Tibial nerve (tissue), 4 donors: ENCODE results near the gene KCNK10. TPM values are rescaled to one million over a fixed set of nuclear protein-coding genes. Genes with fewer than 3 reads are reported as not detected.

ENCODE experiments used
- DNase-seq, 2 donors: peaks; one replicate each; pipeline ENCODE4 v3.0.0-alpha.2; 2019; ENCODE audit warnings: low spot score in 2 of 2
- H3K27ac ChIP-seq, 4 donors: fragments of 200-600 bp; sonication (generic) in 3 of 4; one replicate each; pipeline ENCODE4 v1.5.1; 2017 to 2019; ENCODE audit warnings: mild to moderate bottlenecking in 1 of 4
- H3K27me3 ChIP-seq, 2 donors: fragments of 200-600 bp; sonication (generic) in 1 of 2; one replicate each; pipeline versions ENCODE4 v1.5.1 to v1.6.0; 2017 to 2019
- H3K36me3 ChIP-seq, 3 donors: fragments of 200-600 bp; sonication (generic); one replicate each; pipeline ENCODE4 v1.5.1; 2018 to 2019
- H3K4me1 ChIP-seq, 4 donors: fragments of 200-600 bp; sonication (generic) in 3 of 4; one replicate each; pipeline ENCODE4 v1.5.1; 2017 to 2019
- H3K4me3 ChIP-seq, 4 donors: fragments of 200-600 bp; sonication (generic) in 3 of 4; one replicate each; pipeline ENCODE4 v1.5.1; 2017 to 2019; ENCODE audit warnings: mild to moderate bottlenecking in 1 of 4, moderate library complexity in 1 of 4
- H3K9me3 ChIP-seq, 4 donors: fragments of 200-600 bp; sonication (generic) in 3 of 4; one replicate each; pipeline ENCODE4 v1.5.1; 2017 to 2019
- CTCF ChIP-seq, 5 experiments: fragments of 200-600 bp in 3 of 5; fragments of 450-650 bp in 2 of 5; sonication (generic) in 3 of 5; IDR thresholded peaks; one replicate each; pipeline ENCODE4 v1.5.1; 2016 to 2019; ENCODE audit warnings: antibody characterized with exemption in 5 of 5, mild to moderate bottlenecking in 3 of 5, moderate library complexity in 2 of 5
- EP300 ChIP-seq, 2 donors: sonication (generic); formaldehyde crosslinking; IDR thresholded peaks; one replicate each; pipeline ENCODE4 v1.6.1; 2017; ENCODE audit warnings: antibody characterized with exemption in 2 of 2, mild to moderate bottlenecking in 1 of 2
- POLR2A ChIP-seq, 2 donors: fragments of 450-650 bp; IDR thresholded peaks; one replicate each; pipeline ENCODE4 v1.6.1; 2017; ENCODE audit warnings: antibody characterized with exemption in 2 of 2, mild to moderate bottlenecking in 2 of 2, moderate library complexity in 2 of 2
- WGBS, 2 donors: methylation state at CpG; one replicate each; pipeline ENCODE4 v1.1.5; 2018; 5-methylcytosine and 5-hydroxymethylcytosine counted together
- total RNA-seq, 4 donors: library from RNA; depleted of rRNA; stranded (reverse); fragments of >200 nt; gene quantifications; one replicate each; pipeline ENCODE4 v1.1.0, GENCODE V29; 2016

KCNK10 gene
- total RNA-seq, 4 donors from 2014 or later = not detected

DNA sequence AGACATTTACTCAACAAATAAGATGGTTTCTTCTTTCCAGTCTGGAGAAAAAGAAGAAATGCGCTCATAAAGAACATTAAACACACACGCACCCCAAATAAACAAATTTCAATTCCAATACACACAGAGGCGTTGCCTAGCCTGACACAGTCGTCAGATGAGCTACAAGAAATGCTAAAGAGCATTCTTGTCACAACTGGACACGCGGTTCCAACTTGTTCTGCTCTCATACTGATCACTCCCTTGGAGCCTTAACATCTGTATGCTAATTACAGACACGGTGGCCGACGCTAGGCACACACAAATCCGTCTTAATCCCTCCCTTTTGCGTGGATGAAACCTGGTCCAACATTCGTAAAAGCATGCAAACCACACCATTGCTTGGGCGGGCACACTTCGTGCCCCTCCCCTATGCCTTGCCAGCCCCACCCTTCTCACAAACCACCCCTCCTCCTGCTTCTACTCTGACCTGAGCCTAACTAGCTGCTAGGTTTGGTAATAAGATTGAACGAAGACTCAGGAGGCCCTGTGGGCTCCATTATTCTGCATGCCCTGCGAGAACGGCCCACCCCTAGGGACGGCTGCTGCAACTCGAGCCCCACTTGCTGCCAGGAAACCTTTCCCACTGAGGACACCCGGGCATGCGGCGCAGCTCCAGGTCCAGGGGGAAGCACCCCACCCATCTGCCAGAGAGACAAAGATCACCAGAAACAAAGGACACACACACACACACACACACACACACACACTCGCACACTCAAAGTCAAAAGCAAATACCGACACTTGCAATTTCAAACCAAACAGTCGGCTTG, 1.2 kb downstream of the KCNK10 start:
- TF ChIP-seq CTCF (IDR thresholded peaks at IDR 0.05) (no peak), POLR2A (IDR thresholded peaks at IDR 0.05) (no peak)
- peaks cover 0 to 32% (median 1%) of the 10 kb centered on the region in 4 donors for H3K4me1 ChIP-seq
- peak overlapping the region in 1 of 4 donors; percentile 44 for H3K4me3 ChIP-seq
- DNase-seq = no peak
- peaks cover 0 to 57% of the 10 kb centered on the region in 2 donors for H3K27me3 ChIP-seq
- H3K9me3 ChIP-seq = no peaks in the 10 kb centered on the region
- H3K27ac ChIP-seq = no peak overlapping the region
- H3K36me3 ChIP-seq = no peaks in the 10 kb centered on the region
- 20 to 22% methylated on average over 24 to 25 of the region's 25 CpGs for WGBS, 2 donors

DNA sequence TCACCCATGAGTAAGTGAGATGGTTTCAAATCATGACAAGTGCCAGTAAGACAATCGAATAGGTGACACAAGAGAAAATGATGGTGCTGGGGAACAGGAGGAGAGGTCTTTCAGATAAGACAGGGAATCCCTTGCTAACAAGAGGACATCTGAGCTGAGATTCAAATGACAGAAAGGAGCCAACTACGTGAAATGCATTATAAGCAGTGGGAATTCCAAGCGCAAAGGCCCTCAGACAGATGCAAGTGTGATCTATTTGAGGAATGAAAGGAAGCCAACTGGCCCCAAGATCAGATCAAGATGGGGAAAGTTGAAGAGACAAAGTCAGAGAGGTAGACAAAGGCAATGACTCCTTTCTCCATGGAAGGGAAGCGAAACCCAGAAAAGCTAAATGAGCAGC, 4.7 kb downstream of the KCNK10 start:
- DNase-seq = no peak
- WGBS, 2 donors = 79 to 88% methylated on average over 4 of the region's 4 CpGs
- no peaks in the 10 kb centered on the region for H3K9me3 ChIP-seq
- H3K36me3 ChIP-seq = no peaks in the 10 kb centered on the region
- peaks cover 0 to 23% of the 10 kb centered on the region in 2 donors for H3K27me3 ChIP-seq
- H3K4me3 ChIP-seq = no peak overlapping the region
- TF ChIP-seq POLR2A (IDR thresholded peaks at IDR 0.05) (no peak), EP300 (IDR thresholded peaks at IDR 0.05) (no peak), CTCF (IDR thresholded peaks at IDR 0.05) (no peak)
- H3K4me1 ChIP-seq = peaks cover 0 to 16% (median 0%) of the 10 kb centered on the region in 4 donors
- no peak overlapping the region for H3K27ac ChIP-seq

- Histone ChIP-seq H3K9me3 (no peaks in the 10 kb centered on the region), H3K27ac (no peak overlapping the region), H3K4me3 (no peak overlapping the region), H3K27me3 (peaks cover 0 to 9% of the 10 kb centered on the region in 2 donors), H3K4me1 (no peaks in the 10 kb centered on the region), H3K36me3 (no peaks in the 10 kb centered on the region)
- no peak for DNase-seq
- TF ChIP-seq POLR2A (IDR thresholded peaks at IDR 0.05) (no peak), CTCF (IDR thresholded peaks at IDR 0.05) (no peak), EP300 (IDR thresholded peaks at IDR 0.05) (no peak)
Measured at GRCh38 chr14:88316521-88316920, 6.5 kb downstream of the KCNK10 start.

- Histone ChIP-seq H3K27ac (no peak overlapping the region), H3K9me3 (no peaks in the 10 kb centered on the region), H3K36me3 (no peaks in the 10 kb centered on the region), H3K4me1 (no peaks in the 10 kb centered on the region), H3K27me3 (no peaks in the 10 kb centered on the region), H3K4me3 (no peak overlapping the region)
- no peak for TF ChIP-seq EP300 (IDR thresholded peaks at IDR 0.05)
- TF ChIP-seq POLR2A (IDR thresholded peaks at IDR 0.05) = no peak
- no peak for TF ChIP-seq CTCF (IDR thresholded peaks at IDR 0.05)
- no peak for DNase-seq
- 62 to 63% methylated on average over 6 of the region's 6 CpGs for WGBS, 2 donors
Measured at GRCh38 chr14:88312257-88312656, 10.8 kb downstream of the KCNK10 start.

DNA sequence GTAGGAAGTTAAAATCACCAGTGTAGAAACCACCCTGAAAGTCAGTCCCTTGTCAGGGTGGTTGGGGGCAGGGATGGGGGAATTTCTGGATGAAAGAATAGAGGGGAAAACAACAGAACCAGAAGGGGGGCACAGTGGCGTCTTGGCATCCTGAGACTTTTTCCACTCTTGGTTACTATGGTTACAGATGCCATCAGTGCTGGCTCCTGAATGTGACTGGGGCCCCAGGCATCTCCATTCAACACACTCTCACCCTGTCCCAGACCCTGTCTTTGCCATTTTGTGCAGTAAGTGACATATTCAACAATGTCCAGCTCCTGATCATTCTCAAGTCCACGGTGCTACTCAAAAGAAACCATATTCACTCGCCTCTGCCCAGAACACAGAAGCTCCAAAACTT, 11.3 kb downstream of the KCNK10 start:
- Histone ChIP-seq H3K36me3 (no peaks in the 10 kb centered on the region), H3K27me3 (no peaks in the 10 kb centered on the region), H3K4me3 (no peak overlapping the region), H3K27ac (no peak overlapping the region), H3K9me3 (no peaks in the 10 kb centered on the region), H3K4me1 (no peaks in the 10 kb centered on the region)
- 57 to 63% methylated on average over 3 of the region's 3 CpGs for WGBS, 2 donors
- DNase-seq = no peak
- TF ChIP-seq EP300 (IDR thresholded peaks at IDR 0.05) (no peak), CTCF (IDR thresholded peaks at IDR 0.05) (no peak), POLR2A (IDR thresholded peaks at IDR 0.05) (no peak)
